Ovary (tissue), 9 donors: Measurements from ENCODE around the gene GORASP1. TPM values are rescaled to one million over a fixed set of nuclear protein-coding genes. Genes with fewer than 3 reads are reported as not detected.

Experiments used
- DNase-seq, 5 donors: peaks; one replicate each; pipeline ENCODE4 v3.0.0-alpha.2; 2019 to 2020
- H3K27ac ChIP-seq, 2 donors: fragments of 200-600 bp; one replicate each; pipeline versions ENCODE4 v1.5.1 to v1.8.0; 2019 to 2022
- H3K27me3 ChIP-seq: fragments of 200-600 bp; one replicate; pipeline ENCODE4 v1.8.0; 2022
- H3K36me3 ChIP-seq: fragments of 200-600 bp; sonication (generic); one replicate; pipeline ENCODE4 v1.5.1; 2019
- H3K4me1 ChIP-seq: one replicate; pipeline ENCODE4 v1.8.1; 2013; ENCODE audit warnings: mild to moderate bottlenecking, moderate library complexity; ENCODE audit not compliant: insufficient read depth
- H3K4me3 ChIP-seq: fragments of 200-600 bp; sonication (generic); one replicate; pipeline ENCODE4 v1.5.1; 2017
- H3K9me3 ChIP-seq, 2 donors: fragments of 200-600 bp in 1 of 2; sonication (generic) in 1 of 2; one replicate each; pipeline versions ENCODE4 v1.5.1 to v1.8.1; 2013 to 2019; ENCODE audit warnings: mild to moderate bottlenecking in 1 of 2, moderate library complexity in 1 of 2
- CTCF ChIP-seq, 3 donors: fragments of 450-650 bp in 2 of 3; fragments of 200-600 bp in 1 of 3; IDR thresholded peaks; one replicate each; pipeline versions ENCODE4 v1.5.1 to v1.8.0; 2016 to 2022; ENCODE audit warnings: antibody characterized with exemption in 3 of 3, mild to moderate bottlenecking in 1 of 3
- EP300 ChIP-seq: sonication (generic); formaldehyde crosslinking; IDR thresholded peaks from one replicate; pipeline ENCODE4 v1.6.1; 2017; ENCODE audit warnings: antibody characterized with exemption
- POLR2A ChIP-seq: fragments of 450-650 bp; IDR thresholded peaks from one replicate; pipeline ENCODE4 v1.6.1; 2017; ENCODE audit warnings: antibody characterized with exemption, mild to moderate bottlenecking, moderate library complexity
- WGBS, 3 donors: extraction: QIAGEN DNeasy Blood & Tissue Kit in 1 of 3; methylation state at CpG; one replicate each; pipeline versions ENCODE4 v1.1.5 to v1.1.7; 2013 to 2017; 5-methylcytosine and 5-hydroxymethylcytosine counted together
- intact Hi-C, 4 donors: fragments of 100-400 bp; cut with DNase I; formaldehyde crosslinking; loops; one replicate each; pipeline versions ENCODE4 v1.11.0 to v1.15.1; 2022 to 2023
- polyA plus RNA-seq, 2 donors: library from polyadenylated mRNA; stranded (reverse); fragments of 200-250 nt in 1 of 2; fragments of 350-450 nt in 1 of 2; fragmentation: Illumina TruSeq in 1 of 2; extraction: RNeasy Lipid Tissue Mini Kit (QIAGEN cat#74804) in 1 of 2; gene quantifications; one replicate each; pipeline ENCODE4 v1.2.3, GENCODE V29; 2013 to 2014
- total RNA-seq, 7 donors: library from RNA; depleted of rRNA in 2 of 7; stranded (reverse); fragments of >200 nt in 2 of 7; fragmentation: NEBNext Ultra II Directional in 3 of 7; extraction: Animal tissue kit (Norgen Biotek cat#: 25700) in 3 of 7; gene quantifications; one replicate each; pipeline versions ENCODE4 v1.1.0 to v1.2.4, GENCODE V29; 2016 to 2023
- donor health status: DM: no; HTN: no; CAD: no; lungs with moderate emphysema.
- donor health status: DM: no; HTN: no; CAD: no.
- donor health status: Bipolar disorder and iron deficiency.
- donor health status: DM: yes; HTN: yes; CAD: no.
- donor health status: DM: no; HTN: no; CAD: no.
- donor health status: DM: yes; HTN: yes; CAD: no.

The GORASP1 gene
- total and polyA plus RNA-seq, 9 donors, result 31.4 to 54.5 (median 47.5) TPM

GRCh38 chr3:39146083-39146501 lies 38.7 kb upstream of the GORASP1 start:
- TF ChIP-seq EP300, result no peak
- no peak for TF ChIP-seq POLR2A
- TF ChIP-seq CTCF (IDR thresholded peaks at IDR 0.05), result no peak
- Histone ChIP-seq H3K27ac (peak overlapping the region in 1 of 2 donors; percentile 14), H3K4me3 (no peak overlapping the region), H3K27me3 (no peaks in the 10 kb centered on the region), H3K36me3 (no peaks in the 10 kb centered on the region), H3K4me1 (peaks cover 45% of the 10 kb centered on the region), H3K9me3 (no peaks in the 10 kb centered on the region)
- intact Hi-C loops, result loop anchor here in 2 of 4 donors (5.0 kb wide), 2 partner anchors 39 to 41 kb away; partner anchors contain the start of genes GORASP1 (in 1 of the 2) and TTC21A (in 1 of the 2)
- peak in 1 of 5 donors; percentile 23 for DNase-seq
- WGBS, 3 donors, result 62 to 65% (median 63%) methylated on average over 11 of the region's 11 CpGs

- Histone ChIP-seq H3K27me3 (no peaks in the 10 kb centered on the region), H3K9me3 (no peaks in the 10 kb centered on the region), H3K4me1 (peaks cover 41% of the 10 kb centered on the region), H3K27ac (no peak overlapping the region), H3K4me3 (no peak overlapping the region), H3K36me3 (no peaks in the 10 kb centered on the region)
- WGBS, 3 donors, result 94 to 96% (median 96%) methylated on average over 23 of the region's 23 CpGs
- intact Hi-C loops, result loop anchor here in 2 of 4 donors (5.0 kb wide), 2 partner anchors 38 to 42 kb away; partner anchors contain the start of genes GORASP1 (in 1 of the 2) and TTC21A (in 1 of the 2)
- TF ChIP-seq POLR2A (no peak), EP300 (no peak)
- DNase-seq, result no peak
These were observed 37.4 kb upstream of the GORASP1 start for GRCh38 chr3:39144748-39145380.

- TF ChIP-seq EP300 (no peak), POLR2A (no peak), CTCF (IDR thresholded peaks at IDR 0.05) (no peak)
- H3K9me3 ChIP-seq, result no peaks in the 10 kb centered on the region
- 74 to 87% (median 79%) methylated on average over 20 of the region's 20 CpGs for WGBS, 3 donors
- intact Hi-C loops, result no loop called here
- H3K4me1 ChIP-seq, result peaks cover 41% of the 10 kb centered on the region
- H3K27me3 ChIP-seq, result no peaks in the 10 kb centered on the region
- no peak overlapping the region for H3K4me3 ChIP-seq
- DNase-seq, result peak in 1 of 5 donors; percentile 45
- H3K27ac ChIP-seq, result no peak overlapping the region
- no peaks in the 10 kb centered on the region for H3K36me3 ChIP-seq
These were observed 36.8 kb upstream of the GORASP1 start for GRCh38 chr3:39144095-39144747.

- TF ChIP-seq POLR2A, result no peak
- TF ChIP-seq CTCF (IDR thresholded peaks at IDR 0.05), result no peak
- no peak for TF ChIP-seq EP300
- no peak overlapping the region for H3K27ac ChIP-seq
- H3K4me3 ChIP-seq, result no peak overlapping the region
- 71 to 80% (median 76%) methylated on average over 14 of the region's 14 CpGs for WGBS, 3 donors
- no peaks in the 10 kb centered on the region for H3K27me3 ChIP-seq
- intact Hi-C loops, result no loop called here
- peaks cover 34% of the 10 kb centered on the region for H3K4me1 ChIP-seq
- no peaks in the 10 kb centered on the region for H3K36me3 ChIP-seq
- no peak for DNase-seq
- no peaks in the 10 kb centered on the region for H3K9me3 ChIP-seq
These were observed 35.8 kb upstream of the GORASP1 start for GRCh38 chr3:39143051-39143885.
